NCI-H1092 treated with DMSO at 0.1 percent for 48 hours (cell line): ENCODE measurements around the gene SLC4A5.

Source experiments
- DNase-seq: peaks from one replicate; lab custom pipeline; 2025; lab: John Stamatoyannopoulos, UW

The SLC4A5 gene

DNA sequence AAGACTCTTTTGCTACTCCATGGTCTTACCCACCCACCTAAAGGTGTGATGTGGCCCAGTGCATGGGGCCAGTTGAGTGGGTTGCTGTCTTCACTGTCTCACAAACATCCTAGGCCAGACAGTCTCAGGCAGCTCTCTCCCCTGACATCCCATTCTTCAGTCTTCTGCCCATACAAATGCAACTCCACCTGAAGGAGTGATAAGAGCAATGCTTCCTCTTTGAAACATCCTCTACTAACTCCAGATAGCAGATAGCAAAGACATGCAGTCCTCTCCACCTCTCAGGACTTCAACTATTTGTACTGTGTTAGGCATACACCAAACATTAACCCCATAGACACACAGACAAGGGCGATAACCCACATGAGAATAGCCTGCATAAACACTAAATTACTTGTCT, 73.5 kb downstream of the SLC4A5 start:
- DNase-seq, result no peak

GRCh38 chr2:74267068-74267467, 76.1 kb downstream of the SLC4A5 start:
- DNase-seq, result no peak

GRCh38 chr2:74264281-74264680, 78.9 kb downstream of the SLC4A5 start:
- DNase-seq, result no peak

GRCh38 chr2:74262681-74263080, 80.5 kb downstream of the SLC4A5 start:
- DNase-seq, result no peak

DNA sequence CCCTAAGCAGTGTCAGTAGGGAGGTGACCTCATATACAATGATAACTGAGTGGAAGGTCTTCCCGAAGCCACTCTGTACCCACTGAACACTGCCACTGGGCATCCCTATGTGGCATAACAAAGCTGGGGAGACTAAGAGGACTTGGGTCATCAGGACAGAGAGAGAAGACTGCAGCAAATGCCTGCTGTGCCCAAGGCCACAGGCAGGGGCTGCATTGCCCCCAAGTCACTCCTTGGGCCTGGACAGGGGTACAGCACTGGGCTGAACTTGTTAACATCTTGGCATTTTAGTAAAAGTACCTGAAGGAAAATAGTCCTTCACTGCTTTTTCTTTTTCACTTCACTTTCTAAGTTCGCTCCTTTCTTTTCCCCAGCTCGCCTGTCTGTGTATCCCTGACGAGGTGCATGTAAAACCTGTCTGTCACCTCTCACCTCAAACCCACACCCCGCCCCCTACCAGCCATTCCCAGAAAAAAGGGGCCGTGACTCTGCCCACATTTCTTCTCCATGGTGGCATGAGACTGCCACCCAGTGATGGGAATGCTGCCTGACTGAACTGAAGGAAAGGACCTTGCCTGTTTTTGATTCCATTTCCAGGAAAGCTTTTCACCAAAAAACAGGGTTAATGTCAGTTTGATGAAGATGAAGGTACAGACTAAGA, 81.9 kb downstream of the SLC4A5 start:
- DNase-seq, result no peak

DNA sequence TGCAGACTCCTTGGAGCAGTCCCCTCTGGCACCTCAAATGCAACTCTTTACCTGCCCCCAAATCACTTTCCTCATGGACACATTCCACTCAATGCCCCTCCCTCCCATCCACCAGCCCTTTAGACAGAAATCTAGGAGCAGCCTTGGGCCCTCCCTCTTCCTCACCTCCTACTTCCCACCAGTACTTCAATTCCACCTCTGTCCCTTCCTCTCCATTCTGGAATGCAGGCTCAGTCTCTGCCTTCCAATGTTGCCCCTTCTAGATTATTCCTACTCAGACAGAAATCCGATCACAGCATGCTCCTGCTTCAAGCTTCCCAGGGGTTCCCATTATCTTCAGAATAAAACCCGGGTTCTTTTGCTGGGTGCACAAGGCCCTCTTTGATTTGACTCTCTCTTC, 82.7 kb downstream of the SLC4A5 start:
- DNase-seq, result no peak

DNA sequence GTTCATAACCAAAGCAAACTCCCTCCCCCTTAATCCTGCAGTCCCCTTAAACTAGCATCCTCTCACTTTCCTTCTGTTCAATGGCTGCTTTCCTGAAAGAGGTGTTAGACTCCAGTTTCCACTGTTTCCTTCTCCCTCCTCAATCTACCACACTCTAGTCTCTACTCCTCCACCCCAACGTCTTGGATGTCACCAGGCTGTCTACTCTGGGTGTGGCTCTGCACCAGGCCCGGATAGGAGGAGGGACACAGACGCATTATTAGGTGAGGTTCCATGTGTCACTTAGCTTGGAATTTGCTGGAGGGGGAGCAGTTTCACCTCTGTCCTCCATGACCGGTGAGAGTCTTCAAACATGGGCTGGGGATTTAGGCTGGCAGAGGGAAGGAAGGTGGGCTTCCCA, 83.5 kb downstream of the SLC4A5 start:
- no peak for DNase-seq

DNA sequence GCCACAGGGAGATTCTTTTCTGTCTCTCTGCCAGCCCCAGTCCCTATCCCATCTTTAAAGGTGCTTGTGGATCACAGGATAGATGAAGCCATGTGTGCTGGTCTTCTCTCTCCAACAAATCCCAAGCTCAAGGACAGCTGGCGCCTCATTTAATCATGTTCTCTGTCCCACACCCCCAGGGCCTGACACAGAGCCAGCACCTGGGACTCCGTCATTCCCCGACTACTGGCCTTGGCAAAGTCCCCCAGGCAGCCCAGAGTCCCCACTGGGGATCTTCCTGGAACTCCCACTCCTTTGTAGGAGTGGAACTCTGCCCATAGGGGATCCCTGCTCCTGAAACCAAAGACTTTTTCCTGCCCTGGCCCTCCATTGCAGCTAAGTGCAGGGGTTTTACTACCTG, 84.0 kb downstream of the SLC4A5 start:
- DNase-seq, result no peak

GRCh38 chr2:74255660-74256213, 87.5 kb downstream of the SLC4A5 start:
- no peak for DNase-seq

DNA sequence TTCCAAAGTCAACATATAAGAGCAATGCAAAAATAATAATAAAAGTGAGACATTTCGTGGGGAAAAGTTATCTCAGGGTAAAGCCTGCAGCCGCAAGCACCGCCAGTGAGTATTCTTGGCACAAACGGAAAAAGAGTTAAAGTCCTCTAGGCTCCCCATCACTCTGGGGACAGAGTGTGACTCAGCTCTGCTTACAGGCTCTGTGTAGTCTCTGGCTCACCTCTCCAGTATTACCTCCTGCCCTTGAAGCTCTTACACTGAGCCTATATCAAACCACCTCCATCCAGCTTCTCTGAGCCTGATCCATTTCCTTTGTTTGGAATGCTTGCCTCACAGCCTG, 89.3 kb downstream of the SLC4A5 start:
- DNase-seq, result no peak

- DNase-seq, result no peak
These were observed 89.8 kb downstream of the SLC4A5 start for GRCh38 chr2:74253306-74253970.

DNA sequence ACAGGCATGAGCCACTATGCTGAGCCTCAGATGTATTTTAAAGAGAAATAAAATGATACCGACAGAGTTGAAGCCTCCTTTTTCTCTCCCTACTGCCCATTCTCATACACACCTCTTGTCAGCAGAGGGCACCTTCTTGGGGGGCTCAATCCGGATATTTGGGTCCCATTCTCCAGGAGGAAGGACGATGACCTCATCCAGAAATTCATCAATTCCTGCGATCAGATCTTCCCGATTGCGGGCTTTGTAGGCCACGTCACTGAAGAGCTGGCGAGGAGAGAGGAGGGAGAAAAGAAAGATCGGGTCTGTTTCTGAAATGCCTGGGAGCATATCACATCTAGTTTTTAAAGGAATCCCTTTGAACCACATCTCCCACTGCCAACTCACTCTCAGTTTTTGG, 90.4 kb downstream of the SLC4A5 start:
- DNase-seq, result no peak

DNA sequence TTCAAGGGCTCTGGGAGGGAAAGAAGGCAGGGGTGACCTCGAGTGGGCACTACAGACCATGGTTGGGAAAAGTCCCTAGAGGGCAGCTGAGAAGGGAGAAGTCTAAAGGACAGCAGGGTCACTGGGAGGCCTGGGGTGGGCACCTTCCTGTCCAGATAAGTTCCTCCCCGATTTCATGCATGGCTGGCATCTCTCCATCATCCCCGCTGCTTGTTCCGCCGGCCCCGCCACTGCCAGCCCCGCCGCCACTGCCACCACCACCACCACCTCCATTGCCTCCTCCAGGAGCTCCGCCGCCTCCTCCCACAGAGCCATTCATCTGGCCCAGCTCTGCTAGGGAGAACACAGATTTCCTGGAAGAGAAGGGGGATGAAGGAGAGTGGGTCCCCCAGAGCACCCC, 91.2 kb downstream of the SLC4A5 start:
- no peak for DNase-seq

- peak; percentile 40 for DNase-seq
These were observed 93.0 kb downstream of the SLC4A5 start for GRCh38 chr2:74250189-74250631.

GRCh38 chr2:74249406-74250122, 93.7 kb downstream of the SLC4A5 start:
- no peak for DNase-seq

DNA sequence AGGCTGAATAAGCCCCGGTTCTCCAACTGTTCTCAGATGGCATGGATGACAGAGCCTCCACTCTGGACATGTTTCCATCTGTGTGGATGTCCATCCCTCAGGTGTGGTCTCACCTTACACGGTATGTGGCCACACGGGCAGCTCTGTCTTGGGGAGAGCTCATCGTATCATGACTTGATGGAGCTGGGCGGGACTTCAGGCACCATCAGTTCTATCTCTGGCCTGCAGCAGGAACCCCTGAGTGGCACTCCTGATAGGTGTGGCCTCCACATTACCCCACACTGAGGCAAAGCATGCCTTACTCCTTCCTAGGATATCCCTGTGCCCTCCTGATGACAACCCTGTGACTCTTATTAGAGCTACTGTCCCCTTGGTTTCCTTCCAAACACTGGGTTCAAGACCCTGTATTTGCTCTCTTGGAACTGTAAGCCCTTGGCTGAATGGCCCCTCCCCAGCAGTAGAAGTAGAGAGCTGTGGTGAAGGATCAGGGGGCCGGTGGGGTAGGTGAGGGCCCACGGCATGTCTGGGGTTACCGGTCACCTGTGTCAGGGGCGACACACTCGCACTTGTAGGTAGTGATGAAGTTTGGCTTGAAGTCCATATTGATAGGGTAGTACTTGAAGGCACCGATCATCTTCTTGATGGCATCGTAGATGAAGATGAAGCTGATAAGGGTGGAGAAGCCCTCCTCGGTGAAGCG, 96.6 kb downstream of the SLC4A5 start:
- DNase-seq, result no peak

DNA sequence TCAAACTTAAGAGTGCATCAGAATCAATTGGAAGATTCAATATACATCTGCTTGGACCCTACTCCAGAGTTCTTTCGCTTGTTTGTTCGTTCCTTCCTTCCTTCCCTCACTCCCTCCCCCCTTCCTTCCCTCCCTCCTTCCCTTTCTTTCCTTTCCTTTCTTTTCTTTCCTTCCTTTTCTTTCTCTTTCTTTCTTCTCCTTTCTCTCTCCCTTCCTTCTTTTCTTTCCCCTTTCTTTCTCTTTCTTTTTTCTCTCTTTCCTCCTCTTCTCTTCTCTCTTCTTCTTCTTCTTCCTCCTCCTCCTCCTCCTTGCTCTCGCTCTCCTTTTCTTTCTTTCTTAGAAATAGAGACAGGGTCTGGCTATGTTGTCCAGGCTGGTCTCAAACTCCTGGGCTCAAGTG, 98.9 kb downstream of the SLC4A5 start:
- no peak for DNase-seq

DNA sequence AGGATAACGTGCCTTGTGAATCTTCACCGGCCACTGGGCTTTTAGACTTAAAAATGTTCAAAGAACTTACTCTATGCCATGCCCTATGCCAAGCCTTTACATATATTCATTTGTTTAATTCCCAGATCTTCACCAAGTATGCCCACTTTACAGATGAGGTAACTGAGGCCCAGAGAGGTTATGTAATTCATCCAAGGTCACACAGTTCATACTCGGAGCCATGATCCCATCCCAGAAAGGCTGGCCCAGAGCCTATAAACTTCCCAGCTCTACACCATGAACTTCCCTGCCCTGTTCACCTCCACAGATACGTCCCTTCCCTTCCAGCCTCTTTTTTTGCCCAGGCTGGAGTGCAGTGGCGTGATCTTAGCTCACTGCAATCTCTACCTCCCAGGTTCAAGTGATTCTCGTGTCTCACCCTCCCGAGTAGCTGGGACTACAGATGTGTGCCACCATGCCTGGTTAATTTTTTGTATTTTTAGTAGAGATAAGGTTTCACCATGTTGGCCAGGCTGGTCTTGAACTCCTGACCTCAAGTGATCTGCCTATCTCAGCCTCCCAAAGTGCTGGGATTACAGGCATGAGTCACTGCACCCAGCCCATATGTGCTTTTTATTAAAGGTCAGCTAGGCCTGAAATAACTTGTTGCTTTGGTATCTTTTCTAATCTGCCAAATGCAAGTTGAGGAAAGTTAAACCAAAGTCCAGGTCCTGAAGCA, 100.7 kb downstream of the SLC4A5 start:
- no peak for DNase-seq

GRCh38 chr2:74239346-74239745, 103.9 kb downstream of the SLC4A5 start:
- DNase-seq, result no peak

- no peak for DNase-seq
These were observed 104.3 kb downstream of the SLC4A5 start for GRCh38 chr2:74238879-74239278.

- no peak for DNase-seq
These were observed 108.2 kb downstream of the SLC4A5 start for GRCh38 chr2:74235041-74235440.

GRCh38 chr2:74233648-74234047, 109.6 kb downstream of the SLC4A5 start:
- DNase-seq, result no peak
